GM18909 (cell line): ENCODE results near the gene EEA1.
A peak's percentile ranks its signal among the peaks of the same experiment; 100 is the strongest.
"Not testable (repeated sequence)": the region's sequence is repeated elsewhere in the genome, so short reads cannot be mapped to it uniquely, and the experiment has no call there.

Experiments used
- ATAC-seq: cut with Tn5 transposase; IDR thresholded peaks from one replicate; pipeline ENCODE4 v1.9.1; 2021; ENCODE audit warnings: mild to moderate bottlenecking; ENCODE audit not compliant: unreplicated experiment, poor library complexity

EEA1 gene

DNA sequence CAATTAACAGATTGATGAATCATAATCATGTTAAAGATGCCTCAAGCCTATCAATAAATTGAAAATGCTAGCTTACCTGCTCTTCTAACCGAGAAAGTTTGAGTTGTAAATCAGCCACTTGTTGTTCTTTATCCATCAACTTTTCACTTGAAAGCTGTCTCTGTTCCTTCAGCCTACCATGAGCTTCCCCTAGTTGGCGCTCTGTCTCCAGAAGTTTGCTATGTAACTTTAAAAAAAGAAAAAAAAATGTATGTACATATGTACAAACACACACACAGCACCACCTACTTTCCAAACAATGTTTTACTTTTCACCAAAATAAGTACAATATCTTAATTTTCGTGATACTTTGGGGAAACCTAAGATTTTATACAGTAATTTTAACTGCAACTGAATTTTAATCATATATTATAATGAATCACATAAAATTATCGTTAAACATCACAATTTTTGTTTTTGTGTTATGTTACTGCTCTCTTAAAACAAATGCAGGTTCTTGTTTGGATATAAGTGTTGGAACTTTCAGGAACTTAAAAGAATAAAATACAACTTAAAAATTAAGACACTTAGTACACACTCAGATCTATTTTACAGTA lies 101.2 kb downstream of the EEA1 start:
- peak; percentile 46 for ATAC-seq

DNA sequence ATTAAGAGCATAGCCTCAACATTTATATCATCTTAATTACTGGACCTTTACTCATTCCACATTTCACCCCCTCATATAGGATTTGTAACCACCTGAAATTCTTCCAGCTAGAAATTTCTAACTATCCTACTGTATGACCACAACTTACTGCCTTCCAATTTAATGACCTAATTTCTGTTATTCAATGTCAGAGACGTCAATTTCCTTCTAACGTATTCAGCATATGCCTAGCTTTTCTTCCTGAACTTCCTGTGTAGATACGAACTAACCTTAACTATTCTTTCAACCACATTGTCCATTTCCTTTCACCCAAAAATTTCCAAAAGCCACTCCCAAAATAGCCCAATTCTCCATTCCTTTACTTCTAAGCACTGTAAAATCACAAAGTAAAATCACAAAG lies 108.0 kb downstream of the EEA1 start:
- ATAC-seq, result no peak

DNA sequence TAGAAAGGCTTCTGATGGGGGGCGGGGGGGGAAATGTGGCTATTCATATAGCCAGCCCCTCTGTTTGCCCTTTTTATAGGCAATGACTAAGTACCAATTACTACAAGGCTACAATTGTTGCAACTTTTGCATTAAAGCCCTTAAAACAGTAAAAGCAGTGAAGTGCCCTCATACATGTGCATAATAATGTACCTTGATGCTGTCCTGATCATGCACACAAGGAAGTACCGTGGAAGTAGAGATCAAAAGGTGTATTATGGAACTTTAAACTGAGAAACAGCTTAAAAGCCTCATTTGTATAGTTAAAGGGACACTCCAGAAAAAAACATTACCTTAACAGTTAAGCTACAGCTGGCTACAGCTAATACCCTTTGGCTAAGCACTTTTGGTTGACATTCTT lies 114.5 kb downstream of the EEA1 start:
- no peak for ATAC-seq

DNA sequence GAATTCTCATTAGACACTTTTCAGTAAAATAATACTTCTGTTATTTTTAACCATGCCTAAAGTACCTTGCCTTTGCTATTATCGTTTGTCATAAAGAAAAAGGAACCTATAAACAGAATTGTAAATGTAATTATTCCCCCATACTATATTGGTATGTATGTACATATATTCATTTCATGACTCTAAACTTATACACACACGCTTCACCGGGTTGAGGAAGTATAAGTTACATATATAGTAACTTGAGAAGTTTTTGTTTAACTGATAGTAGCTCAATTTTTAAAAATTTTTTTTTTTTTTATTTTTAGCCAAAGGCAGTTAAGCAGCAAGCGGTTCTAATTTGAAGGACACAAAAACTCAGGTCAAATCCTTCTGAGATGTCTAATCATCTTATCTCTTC lies 118.7 kb downstream of the EEA1 start:
- ATAC-seq, result peak; percentile 86

DNA sequence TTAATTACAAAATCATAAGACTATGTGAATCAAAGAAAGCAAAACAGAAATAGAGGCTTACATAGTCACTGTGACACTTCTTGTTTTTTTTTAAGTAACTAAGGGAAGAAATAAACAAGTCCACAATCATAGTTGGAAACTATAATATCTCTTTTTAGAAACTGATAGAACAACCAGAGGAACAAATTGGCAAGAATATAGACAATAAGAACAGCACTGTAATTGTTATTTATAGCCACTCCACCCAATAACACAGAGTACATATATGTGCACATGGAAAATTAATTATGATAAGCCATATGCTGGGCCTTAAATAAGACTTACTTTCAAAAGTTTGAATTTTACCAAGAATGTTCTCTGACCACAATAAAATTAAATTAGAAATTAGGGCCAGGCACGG lies 125.2 kb downstream of the EEA1 start:
- no peak for ATAC-seq

DNA sequence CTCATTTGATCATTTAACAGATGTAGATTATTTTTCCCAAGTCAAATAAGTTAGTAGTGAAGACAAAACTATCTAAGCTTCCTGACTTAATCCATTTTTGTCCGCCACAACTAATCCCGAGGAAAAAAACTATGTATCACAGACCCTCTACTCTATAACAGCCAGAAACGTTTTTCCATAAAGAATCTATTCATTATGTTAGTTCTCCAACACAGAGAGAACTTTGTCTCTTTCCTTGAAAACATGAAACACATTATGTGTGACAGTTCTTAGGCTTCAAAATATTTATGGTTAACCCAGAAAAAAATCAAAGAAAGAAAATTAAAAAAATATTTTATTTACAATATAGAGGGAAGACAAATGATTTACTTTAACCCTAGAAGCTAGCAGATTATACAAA lies 126.2 kb downstream of the EEA1 start:
- ATAC-seq, result no peak

DNA sequence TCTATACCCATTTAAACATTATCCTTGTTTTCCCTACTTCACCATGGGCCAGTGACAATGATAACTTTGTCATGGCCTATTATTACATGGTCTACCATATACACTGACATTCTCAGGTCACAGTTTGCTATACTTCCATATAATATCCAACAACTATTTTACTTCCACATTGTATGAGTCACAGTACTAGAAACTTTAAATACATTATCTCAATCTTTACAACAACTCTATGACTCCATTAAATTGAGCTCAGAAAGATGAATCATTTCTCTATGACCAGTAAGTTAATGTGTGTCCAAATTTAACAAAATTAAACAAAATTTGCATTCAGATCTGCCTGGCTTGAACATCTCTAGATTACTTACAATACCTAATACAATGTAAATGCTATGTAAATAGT lies 132.4 kb downstream of the EEA1 start:
- ATAC-seq, result no peak

DNA sequence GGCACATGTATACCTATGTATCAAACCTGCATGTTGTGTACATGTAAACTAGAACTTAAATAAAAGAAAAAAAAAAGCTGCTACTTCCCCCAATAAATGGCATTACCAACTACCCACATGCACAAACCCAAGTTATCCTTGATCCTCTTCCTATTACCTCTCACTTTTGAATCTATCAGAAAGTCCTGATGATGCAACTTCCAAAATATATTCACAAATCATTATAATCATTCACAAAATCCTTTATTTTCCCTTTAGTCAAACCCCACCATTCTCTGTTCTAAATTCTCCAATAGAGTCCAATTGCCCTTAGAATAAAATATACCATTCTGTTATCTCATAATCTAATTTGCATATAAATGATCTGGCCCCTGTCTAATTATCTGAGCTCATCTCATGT lies 134.3 kb downstream of the EEA1 start:
- ATAC-seq, result no peak

DNA sequence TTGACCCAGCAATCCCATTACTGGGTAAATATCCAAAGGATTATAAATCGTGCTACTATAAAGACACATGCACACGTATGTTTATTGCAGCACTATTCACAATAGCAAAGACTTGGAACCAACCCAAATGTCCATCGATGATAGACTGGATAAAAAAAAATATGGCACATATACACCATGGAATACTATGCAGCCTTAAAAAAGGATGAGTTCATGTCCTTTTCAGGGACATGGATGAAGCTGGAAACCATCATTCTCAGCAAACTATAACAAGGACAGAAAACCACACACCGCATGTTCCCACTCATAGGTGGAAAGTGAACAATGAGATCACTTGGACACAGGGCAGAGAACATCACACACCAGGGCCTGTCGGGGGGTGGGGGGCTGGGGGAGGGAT lies 134.7 kb downstream of the EEA1 start:
- ATAC-seq, result not testable (repeated sequence)

DNA sequence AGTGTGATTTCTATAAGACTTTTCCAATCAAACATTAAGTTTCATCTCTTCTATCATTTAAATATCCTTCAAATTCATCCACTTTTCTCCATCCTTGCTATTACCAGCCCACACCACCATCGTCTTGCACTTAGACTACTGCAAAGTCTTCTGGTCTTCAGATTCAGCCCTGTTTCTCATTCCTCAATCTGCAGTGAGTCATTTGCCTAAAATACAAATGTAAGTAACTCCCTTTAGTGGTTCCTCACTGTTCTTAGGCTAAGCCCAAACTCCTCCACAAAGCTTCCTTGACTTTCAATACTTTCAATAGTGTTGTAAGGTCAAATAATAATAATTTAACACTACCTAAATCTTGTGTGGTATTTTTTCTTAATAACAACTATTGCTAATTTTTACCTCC lies 143.1 kb downstream of the EEA1 start:
- ATAC-seq, result no peak

DNA sequence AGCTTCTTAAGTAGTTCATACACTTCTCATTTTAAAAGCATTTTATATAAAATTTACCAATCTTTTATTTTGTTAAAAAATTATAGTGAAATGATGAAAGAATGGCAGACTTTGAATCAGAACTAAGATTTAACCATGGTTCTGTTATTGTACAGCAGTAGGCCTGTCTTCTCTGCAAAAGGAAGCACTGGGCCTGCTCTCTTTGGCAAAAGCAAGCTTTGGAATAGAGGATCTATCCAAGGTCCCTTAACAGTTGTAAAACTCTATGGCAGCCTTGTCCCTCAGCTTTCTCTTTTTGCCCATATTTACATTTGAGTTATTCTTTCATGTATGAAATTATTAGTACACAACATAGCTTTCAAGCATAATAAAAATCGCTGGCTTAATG lies 143.5 kb downstream of the EEA1 start:
- ATAC-seq, result no peak

DNA sequence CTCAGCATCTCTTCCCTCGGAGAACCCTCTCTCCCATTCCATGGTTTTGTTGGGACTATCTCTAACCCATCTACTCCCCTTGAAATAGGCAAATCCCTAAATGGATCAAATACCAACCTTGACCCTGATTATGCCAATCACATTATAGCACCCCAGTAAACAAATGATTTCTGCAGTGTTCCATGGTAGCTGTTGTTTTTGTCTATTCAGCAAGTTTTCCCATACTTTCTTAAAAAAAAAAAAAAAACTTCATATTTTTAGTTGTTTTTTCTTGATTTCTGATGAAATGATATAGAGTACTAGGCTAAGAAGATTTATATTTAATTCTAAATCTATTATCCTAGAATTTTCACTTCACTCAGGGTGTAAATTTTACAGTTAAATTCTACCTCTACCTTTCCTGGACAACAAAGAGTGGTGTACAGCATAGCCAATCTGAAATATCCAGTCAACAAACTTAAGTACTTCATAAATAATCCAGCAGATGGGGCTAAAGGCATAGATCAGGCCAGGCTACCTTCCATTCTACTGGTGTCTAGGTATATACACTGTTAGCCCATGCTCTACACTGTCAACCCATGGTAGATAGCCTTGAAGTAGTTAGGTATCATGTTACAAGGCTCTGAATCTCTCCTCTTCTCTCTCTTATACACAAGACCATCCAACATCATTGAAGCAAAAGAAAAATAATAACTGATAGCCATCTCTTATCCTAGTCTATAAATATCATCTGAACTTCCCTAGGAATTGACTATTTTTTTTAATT lies 144.1 kb downstream of the EEA1 start:
- ATAC-seq, result peak; percentile 98

DNA sequence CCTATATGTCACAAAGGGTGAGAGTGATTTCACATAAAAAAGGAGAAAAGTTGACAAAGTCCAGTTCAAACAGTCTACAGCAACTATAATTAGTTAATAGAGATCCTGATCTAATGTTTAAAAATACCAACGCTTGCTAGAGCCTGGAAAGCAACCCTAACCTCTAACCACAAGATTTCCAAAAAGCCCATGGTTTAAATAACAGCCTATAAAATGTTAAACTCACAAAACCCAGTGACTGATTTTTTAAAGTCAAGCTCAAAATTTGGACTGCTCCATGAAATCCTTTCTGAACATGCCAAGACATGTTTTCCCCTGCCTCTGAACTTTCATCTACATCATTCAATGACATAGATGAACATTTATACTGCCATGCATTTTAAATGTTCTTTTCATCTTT lies 144.7 kb downstream of the EEA1 start:
- no peak for ATAC-seq

DNA sequence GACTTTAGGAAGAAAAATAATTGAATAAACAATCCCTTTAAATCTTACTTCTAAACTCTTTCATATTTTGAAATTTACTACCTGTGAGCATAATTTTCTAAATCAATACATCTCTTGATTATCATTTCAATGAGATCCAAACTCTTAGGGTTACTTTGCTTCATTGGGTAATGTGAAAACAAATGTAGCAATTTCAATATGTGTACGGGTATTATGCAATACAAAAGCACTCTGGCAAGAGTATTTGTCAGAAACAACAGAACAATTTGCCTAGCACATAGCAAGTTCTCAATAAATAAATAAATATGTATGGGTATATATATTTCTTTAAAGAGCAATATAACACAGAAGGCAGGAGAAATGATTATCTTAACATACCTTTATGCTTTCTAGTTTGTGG lies 149.2 kb downstream of the EEA1 start:
- no peak for ATAC-seq

DNA sequence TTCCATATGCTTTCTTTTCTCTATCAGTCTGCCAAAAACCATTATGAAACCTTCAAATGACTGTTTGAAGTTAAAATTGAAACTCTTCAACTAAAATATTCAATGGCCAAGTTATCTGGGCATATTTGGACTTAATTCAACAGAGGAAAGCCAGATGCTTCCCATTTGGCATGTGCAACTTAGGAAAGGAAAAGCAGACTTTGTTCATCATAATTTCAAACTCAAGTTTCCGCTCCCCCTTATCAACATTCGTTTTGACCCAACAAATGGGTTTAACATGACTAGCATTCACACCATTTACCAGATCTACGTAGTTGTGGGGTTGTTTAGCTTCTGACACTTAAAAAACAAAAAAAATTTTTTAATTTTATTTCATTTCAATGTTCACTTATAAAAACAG lies 150.6 kb downstream of the EEA1 start:
- ATAC-seq, result no peak

DNA sequence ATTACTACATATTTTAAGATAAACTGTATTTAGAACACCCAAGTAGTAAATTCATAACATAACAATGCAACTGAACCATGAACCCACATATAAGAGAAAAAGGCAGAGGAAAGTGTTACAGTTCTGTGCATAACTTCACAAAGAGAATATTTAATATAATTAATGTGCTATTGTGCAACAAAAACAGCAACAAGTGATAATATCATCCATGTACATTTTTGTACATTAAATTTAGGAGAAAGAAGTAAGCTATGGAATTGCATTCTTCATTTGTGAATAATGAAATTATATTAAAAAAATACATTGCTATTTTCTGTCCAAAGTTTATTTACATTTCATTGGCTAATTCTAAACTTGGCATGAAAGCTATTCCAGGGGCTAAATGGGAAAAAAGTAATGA lies 153.7 kb downstream of the EEA1 start:
- no peak for ATAC-seq

DNA sequence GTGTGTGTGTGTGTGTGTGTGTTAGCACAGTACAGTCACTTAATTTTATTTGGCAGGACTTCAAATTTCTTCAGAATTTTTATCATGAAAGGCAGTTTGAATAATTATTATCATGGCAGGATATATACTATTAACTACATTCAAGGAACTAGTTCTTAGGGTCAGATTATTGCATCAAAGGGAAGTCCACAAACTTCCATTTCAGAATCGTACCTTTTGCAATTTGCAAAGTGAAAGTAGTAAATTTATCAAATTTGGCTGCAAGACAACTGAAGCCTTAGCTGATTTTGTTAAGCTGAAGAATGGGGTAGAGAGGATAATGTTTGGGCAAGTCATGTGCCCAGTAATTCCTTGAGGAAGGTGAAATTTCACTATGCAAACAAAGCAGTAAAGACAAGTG lies 158.1 kb downstream of the EEA1 start:
- no peak for ATAC-seq

DNA sequence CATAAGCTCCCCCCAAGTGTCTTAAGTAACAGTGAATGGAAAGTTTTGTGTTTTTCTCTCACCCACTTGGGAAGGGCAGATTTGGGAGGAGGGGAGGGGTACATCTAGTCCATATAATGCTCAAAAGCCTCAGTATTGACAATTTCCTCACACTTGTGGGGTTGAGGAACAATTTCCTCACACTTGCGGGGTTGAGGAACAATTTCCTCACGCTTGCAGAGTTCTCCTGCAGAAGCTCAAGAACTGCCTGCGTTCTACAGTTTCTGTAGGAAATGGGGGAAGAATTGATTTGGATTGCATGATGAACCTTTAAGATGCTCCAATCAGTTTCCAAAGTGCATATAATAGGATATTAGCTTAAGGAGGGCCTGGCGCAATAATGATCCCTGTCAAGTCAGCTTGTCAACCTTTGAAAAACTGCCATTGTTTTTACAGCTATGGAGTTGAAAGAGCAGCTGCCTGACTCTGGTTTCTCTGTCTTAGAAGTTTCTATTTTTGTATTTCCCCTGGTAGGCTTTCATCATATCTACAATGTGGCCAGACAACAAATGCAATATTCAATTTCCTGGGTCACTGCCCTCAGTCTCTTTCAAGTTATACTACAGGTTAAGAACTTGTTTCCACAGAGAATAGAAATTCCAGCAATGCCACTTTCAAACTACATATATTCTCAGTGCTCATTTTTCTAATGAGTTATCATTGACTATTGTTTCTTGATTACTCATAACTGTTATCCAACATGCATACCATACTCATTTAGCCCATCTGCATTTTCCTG lies 159.8 kb downstream of the EEA1 start:
- ATAC-seq, result peak; percentile 86

DNA sequence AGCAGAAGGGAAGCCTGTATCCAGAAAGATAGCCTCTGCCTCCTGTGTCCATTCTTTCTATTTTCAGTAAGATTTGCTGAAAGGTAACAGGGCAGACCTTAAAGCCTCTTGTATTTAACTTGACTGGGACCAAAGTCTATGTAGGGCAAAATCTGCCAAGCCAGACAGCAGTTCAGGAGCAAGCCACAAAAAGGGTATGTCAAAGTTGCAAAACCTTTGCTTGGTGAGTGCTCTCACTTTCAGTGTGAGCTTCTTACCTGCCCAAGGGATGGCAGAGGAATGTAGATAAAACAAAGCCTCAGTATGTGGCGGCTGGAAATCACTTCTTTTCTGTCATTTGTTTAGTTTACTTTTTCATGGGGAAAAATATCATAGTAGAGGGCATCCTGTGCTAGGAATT lies 163.2 kb downstream of the EEA1 start:
- ATAC-seq, result no peak

DNA sequence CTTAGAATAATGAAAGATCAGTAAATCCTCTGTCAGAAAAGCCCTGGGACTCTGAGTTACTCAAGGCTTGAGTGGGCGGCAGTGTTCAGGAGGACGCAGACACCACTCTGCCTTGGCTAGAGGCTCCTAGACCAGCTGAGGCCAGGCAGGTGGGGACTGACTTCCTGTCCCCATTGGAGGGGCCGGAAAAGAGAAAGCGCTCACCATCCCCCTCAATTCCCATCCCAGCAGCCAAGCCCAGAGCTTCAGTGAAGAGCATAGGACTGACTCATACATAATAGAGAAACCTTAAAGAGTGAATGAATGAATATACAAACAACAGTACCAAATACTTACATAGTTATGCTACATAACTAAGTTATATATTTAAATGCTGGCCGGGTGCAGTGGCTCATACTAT lies 164.3 kb downstream of the EEA1 start:
- no peak for ATAC-seq

DNA sequence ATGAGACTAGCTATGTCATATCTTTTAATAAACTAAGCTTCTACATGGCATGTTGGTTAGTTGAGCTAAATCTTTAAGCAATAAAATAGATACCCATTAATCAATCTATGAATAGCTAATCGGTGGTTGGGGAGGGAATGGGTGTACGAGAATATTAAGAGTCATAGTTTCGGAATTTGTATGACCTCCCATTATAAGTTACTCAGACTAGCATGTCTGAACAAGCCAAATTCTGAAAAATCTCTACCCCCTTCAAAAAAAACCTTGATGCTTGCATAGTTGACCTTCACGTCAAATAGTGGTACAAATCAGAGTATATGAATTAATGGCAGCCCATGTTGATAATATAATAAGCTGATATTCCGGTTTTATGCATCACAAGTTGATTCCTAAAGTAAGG lies 166.3 kb downstream of the EEA1 start:
- ATAC-seq, result no peak
